GM18508 (cell line): ENCODE results near the gene MORN4.
"Not testable (repeated sequence)": the region's sequence is repeated elsewhere in the genome, so short reads cannot be mapped to it uniquely, and the experiment has no call there.

Source experiments
- ATAC-seq: cut with Tn5 transposase; IDR thresholded peaks from one replicate; pipeline ENCODE4 v1.9.1; 2021; ENCODE audit warnings: moderate number of reproducible peaks; ENCODE audit not compliant: insufficient read depth, unreplicated experiment

Gene MORN4

GRCh38 chr10:97576487-97576886, 56.8 kb downstream of the MORN4 start:
- not testable (repeated sequence) for ATAC-seq

- no peak for ATAC-seq
Observed at GRCh38 chr10:97575127-97575668, 58.1 kb downstream of the MORN4 start.

GRCh38 chr10:97574374-97575126, 58.8 kb downstream of the MORN4 start:
- ATAC-seq = no peak

DNA sequence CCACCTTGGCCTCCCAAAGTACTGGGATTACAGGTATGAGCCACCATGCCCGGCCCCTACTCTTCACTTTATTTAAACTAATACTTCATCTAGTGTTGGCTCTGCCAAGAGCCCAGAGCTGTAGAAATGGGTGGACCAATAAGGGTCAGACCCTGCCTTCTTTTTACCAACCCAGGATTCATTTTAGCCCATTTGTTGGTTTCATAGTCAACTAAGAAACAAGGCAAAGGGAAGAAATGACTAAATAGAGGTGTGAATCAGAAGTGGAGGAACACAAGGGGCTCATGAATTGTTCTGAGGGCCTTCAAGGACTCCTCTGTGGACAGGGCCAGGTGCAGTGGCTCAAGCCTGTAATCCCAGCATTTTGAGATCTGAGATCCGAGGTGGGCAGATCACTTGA, 59.6 kb downstream of the MORN4 start:
- no peak for ATAC-seq

DNA sequence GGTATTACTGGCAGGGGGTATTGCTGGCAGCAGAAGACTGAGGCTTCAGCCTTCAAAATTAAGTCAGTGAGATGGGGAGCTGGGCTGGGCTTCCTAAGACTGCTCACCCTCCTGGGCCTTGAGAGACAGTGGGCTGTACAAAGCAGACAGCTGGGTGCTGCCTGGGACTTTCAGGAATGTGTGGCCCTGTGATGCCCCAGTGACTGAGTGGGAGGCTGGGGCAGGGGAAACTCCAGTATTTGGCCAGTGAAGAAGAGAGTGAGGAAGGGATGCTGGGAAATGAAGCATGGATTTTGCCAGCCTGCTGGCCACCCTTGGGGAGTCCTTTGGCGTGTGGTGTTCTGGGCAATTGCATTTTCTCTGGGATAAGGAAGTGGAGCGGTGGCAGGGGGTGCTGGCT, 60.3 kb downstream of the MORN4 start:
- no peak for ATAC-seq

DNA sequence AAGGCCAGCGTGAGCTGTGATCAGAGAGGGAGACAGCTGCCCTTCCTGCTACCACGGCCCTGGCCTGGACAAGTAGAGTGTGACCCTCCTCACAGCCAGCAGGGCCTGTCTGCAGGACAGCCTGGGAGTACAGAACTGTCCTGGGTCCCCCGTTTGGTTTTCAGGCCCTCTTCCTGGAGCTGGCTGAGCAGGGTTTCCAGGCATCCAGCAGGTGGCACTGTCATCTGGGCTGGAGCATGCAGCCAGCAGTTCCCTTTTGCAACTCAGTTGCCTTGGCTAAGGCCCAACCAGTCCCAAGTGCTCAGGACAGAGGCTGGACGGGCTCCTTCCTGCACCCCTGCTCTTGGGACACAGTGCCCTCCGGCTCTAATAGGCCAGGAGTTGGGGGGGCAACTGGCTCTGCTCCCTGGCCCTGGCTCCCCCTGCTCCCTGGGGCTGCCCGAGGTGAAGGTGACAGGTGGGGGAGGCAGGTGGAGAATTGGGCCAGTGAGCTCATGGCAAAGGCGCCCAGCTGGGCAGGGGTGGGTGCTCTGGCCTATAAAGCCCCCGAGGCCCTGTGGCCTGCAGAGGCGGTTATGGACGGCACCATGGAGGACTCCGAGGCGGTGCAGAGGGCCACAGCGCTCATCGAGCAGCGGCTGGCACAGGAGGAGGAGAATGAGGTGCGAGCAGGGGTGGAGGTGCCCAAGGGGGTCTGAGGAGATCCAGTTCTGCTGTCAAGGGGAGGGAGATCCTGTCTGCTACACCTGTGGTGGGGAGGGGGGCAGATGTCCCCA, 60.9 kb downstream of the MORN4 start, which contains the start of gene ANKRD2:
Gene ANKRD2 (plus strand): TSS at position 566 of the 776 bp plus-strand sequence. CDS start 10 bp downstream, at position 576.
- no peak for ATAC-seq

DNA sequence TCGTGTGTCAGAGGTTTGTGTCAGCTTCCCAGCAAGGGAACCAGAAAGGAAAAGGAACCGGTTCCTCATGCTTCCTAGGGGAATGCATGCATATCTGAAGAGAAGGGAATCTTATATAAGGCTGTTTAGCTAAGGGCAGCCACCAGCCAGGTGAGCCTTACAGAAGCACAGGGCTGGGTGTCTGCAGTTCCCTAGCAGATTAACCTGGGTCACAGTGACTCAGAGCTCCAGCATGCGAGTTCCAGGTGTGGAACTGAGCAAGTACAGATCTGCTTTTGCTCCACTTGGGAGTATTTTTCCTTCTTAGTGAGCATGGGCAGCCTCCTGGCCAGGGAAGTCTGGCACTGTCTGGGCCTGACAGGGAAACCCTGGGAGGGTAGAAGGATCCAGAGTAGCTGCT, 61.7 kb downstream of the MORN4 start:
- no peak for ATAC-seq

- ATAC-seq = no peak
Observed at GRCh38 chr10:97570789-97571471, 62.4 kb downstream of the MORN4 start.

- no peak for ATAC-seq
Observed at GRCh38 chr10:97570146-97570788, 63.0 kb downstream of the MORN4 start.

GRCh38 chr10:97567891-97568290, 65.4 kb downstream of the MORN4 start:
- no peak for ATAC-seq

- ATAC-seq = no peak
Observed at GRCh38 chr10:97566336-97566996, 66.8 kb downstream of the MORN4 start.

- ATAC-seq = no peak
Observed at GRCh38 chr10:97564776-97565175, 68.5 kb downstream of the MORN4 start.
